GM19099 (cell line): Measurements from ENCODE around the gene EPHA3.

ENCODE experiments used
- POLR2A ChIP-seq: IDR thresholded peaks from 3 replicates; pipeline ENCODE4 v1.6.1; 2011; ENCODE audit warnings: low read depth; ENCODE audit not compliant: insufficient read length; ENCODE audit errors: extremely low read depth

The EPHA3 gene

GRCh38 chr3:89494734-89495133, 387.3 kb downstream of the EPHA3 start:
- no peak for TF ChIP-seq POLR2A

DNA sequence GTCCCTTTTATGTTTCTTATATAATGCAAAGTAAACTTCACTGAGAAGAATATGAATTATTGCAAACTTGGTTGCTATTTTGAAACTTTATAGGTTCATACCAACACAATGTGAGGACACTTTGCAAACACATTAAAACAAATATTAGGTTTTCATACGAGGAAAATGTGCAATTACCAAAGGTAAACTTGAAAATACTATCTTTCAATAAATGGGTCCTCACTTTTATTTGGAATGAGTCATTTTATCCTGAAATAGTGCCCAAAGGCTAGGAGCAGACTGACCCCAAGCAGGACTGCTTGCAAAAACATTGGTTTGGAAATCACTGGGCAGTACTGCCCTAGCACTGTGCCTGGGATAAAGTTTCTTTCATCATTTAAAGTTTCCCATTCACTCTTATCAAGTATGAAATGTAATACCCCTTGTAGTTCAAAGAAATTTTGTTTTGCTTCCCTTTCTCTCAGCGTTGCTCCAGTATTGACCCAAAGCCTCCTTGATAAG, 396.5 kb downstream of the EPHA3 start:
- TF ChIP-seq POLR2A: no peak

GRCh38 chr3:89504432-89504831, 397.0 kb downstream of the EPHA3 start:
- TF ChIP-seq POLR2A: no peak

GRCh38 chr3:89506462-89507103, 399.2 kb downstream of the EPHA3 start:
- no peak for TF ChIP-seq POLR2A

DNA sequence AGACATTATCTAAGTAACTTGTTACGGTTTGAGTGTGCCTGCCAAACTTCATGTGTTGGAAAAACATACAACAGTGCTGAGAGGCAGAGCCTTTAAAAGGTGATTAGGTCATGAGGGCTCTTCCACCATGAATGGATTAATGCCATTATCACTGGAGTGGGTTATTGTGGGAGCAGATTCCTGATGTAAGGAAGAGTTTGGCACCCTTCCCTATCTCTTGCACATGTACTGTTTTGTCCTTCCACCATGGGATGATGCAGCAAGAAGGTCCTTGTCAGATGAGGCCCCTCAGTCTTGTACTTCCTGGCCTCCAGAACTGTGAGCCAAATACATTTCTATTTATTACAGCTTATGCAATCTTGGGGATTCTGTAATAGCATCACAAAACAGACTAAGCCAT, 413.9 kb downstream of the EPHA3 start:
- TF ChIP-seq POLR2A: no peak

DNA sequence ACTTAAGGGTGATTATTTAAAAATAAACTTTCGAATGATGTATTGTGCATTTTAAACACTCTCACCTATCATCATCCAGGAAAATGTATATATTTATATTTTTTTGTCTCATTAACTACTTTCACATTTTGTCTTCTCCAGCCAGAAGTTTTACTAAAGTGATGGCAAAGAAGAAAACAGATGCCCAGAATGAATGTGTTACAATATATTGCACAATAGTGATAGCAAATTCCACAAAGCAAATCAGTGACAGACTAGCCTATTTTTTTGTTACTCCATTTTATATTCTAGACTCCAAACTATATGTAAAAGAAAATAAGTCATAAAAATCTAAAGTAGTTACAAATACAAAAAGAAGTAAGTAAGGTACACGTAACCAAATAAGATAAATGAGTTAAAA, 414.7 kb downstream of the EPHA3 start:
- TF ChIP-seq POLR2A: no peak

GRCh38 chr3:89525609-89526008, 418.2 kb downstream of the EPHA3 start:
- TF ChIP-seq POLR2A: no peak

DNA sequence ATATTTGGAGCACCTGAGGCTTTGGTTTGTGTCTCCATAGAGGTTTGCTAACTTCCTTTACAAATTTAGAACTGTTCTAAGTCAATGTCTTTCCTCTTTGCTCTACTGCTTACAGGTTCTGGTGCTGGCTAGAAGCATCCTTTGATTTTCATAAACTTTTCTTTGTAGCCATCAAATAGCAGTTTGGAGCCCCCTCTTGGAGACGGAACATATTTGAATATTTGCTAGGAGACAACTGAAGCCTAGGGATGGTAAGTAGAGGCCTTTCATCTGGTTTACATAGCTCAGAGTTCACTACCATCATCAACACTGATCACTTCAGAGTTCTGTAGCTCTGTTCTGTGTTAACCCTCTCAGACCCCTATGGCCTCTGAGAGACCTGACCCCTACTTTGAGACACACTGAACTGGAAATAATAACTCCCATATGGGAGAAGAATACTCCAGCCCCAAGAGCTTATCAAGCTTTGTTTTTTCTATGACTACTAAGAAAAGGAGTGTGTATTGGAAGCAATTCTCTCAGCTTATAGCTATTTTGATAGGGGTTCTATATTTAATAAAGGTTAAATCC, 420.4 kb downstream of the EPHA3 start:
- TF ChIP-seq POLR2A: no peak
